HepG2 (cell line): ENCODE measurements around the gene POLR3E.

Experiments
- KLF6 ChIP-seq: IDR thresholded peaks from 2 replicates; pipeline ENCODE4 v1.8.0; 2016; ENCODE audit warnings: missing biosample characterization, missing genetic modification reagents
- TF ChIP-seq, protein P1 (sequence below): IDR thresholded peaks from 2 replicates; pipeline ENCODE4 v1.6.1; 2012; ENCODE audit warnings: inconsistent platforms

DNA sequence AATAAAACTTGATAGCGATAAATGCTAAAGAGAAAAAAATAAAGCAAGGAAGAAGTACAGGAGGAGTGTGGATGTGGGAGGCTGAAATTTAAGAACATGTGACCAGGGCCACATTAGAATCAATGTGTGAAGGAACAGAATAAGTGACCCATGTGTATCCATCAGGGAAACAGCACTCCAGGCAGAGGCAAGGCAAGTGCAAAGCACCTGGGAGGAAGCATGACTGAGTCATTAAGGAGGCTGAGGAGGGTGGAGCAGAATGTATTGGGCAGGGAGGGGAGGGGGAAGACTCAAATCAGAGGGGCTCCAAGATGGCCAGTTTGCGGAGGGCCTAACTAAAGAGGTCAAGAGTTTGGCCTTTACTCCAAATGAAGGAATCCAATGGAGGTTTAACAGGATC is 69.2 kb downstream of the POLR3E start:
- TF ChIP-seq, protein P1, sequence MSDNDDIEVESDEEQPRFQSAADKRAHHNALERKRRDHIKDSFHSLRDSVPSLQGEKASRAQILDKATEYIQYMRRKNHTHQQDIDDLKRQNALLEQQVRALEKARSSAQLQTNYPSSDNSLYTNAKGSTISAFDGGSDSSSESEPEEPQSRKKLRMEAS: no peak
- TF ChIP-seq KLF6 (CRISPR knock-in tag): no peak
